Brain microvascular endothelial cell (primary cell): ENCODE measurements around the gene DTHD1.

Experiments
- DNase-seq: peaks from one replicate; pipeline ENCODE4 v3.0.0-alpha.2; 2020
- H3K27ac ChIP-seq: fragments of 250-450 bp; sonication (Bioruptor Pico); 2 replicates; pipeline ENCODE4 v1.5.1; 2020; ENCODE audit warnings: mild to moderate bottlenecking, moderate library complexity
- H3K27me3 ChIP-seq: fragments of 250-450 bp; sonication (Bioruptor Pico); replicated peaks from 2 replicates; pipeline ENCODE4 v1.5.1; 2020; ENCODE audit warnings: mild to moderate bottlenecking
- H3K36me3 ChIP-seq: fragments of 250-450 bp; sonication (Bioruptor Pico); replicated peaks from 2 replicates; pipeline ENCODE4 v1.5.1; 2020; ENCODE audit warnings: mild to moderate bottlenecking
- H3K4me3 ChIP-seq: 2 replicates; pipeline ENCODE4 v1.5.1; 2011; ENCODE audit warnings: low read depth, mild to moderate bottlenecking, control low read depth, low read length, moderate library complexity
- in situ Hi-C: cut with HindIII; loops from 2 replicates; pipeline ENCODE4 v1.10.0; 2017; ENCODE audit warnings: low sequenced_read_pairs, low pct_ligation_motif_present
- TF ChIP-seq, protein P1 (sequence below): IDR thresholded peaks from 2 replicates; pipeline ENCODE4 v1.5.1; 2011; ENCODE audit warnings: low read depth, mild to moderate bottlenecking, moderate library complexity, low read length, control low read depth, inconsistent platforms; ENCODE audit errors: missing control alignments

DTHD1 gene

GRCh38 chr4:36388710-36389109 lies 107.3 kb downstream of the DTHD1 start:
- H3K27me3 ChIP-seq, result no peaks in the 10 kb centered on the region
- DNase-seq, result no peak
- in situ Hi-C loops, result no loop called here
- TF ChIP-seq, protein P1, sequence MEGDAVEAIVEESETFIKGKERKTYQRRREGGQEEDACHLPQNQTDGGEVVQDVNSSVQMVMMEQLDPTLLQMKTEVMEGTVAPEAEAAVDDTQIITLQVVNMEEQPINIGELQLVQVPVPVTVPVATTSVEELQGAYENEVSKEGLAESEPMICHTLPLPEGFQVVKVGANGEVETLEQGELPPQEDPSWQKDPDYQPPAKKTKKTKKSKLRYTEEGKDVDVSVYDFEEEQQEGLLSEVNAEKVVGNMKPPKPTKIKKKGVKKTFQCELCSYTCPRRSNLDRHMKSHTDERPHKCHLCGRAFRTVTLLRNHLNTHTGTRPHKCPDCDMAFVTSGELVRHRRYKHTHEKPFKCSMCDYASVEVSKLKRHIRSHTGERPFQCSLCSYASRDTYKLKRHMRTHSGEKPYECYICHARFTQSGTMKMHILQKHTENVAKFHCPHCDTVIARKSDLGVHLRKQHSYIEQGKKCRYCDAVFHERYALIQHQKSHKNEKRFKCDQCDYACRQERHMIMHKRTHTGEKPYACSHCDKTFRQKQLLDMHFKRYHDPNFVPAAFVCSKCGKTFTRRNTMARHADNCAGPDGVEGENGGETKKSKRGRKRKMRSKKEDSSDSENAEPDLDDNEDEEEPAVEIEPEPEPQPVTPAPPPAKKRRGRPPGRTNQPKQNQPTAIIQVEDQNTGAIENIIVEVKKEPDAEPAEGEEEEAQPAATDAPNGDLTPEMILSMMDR, result no peak
- no peak overlapping the region for H3K4me3 ChIP-seq
- no peaks in the 10 kb centered on the region for H3K36me3 ChIP-seq
- no peak overlapping the region for H3K27ac ChIP-seq

DNA sequence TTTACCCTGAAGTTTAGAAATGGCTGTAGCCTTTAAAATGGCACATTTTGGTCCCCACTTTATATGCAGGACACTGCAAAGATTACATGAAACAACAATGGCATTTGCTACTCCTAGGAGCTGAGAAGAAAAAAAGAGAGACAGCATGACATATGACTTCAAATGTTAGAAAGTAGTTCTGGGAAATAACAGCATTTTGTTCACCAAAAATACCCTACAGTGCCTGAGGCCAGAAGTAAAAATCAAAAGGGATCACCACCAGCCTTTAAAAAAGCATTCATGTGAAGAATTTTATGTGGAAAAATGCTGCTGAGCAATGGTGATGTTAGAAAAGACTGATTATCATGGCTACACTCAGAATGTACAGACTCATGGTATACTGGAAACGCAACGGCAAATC lies 110.0 kb downstream of the DTHD1 start:
- Histone ChIP-seq H3K4me3 (no peak overlapping the region), H3K36me3 (no peaks in the 10 kb centered on the region), H3K27ac (no peak overlapping the region), H3K27me3 (no peaks in the 10 kb centered on the region)
- in situ Hi-C loops, result no loop called here
- TF ChIP-seq, protein P1, result no peak
- no peak for DNase-seq

GRCh38 chr4:36392024-36392423 lies 110.6 kb downstream of the DTHD1 start:
- in situ Hi-C loops, result no loop called here
- no peak overlapping the region for H3K27ac ChIP-seq
- no peak for DNase-seq
- TF ChIP-seq, protein P1, result no peak
- no peaks in the 10 kb centered on the region for H3K36me3 ChIP-seq
- H3K4me3 ChIP-seq, result no peak overlapping the region
- H3K27me3 ChIP-seq, result no peaks in the 10 kb centered on the region

GRCh38 chr4:36392916-36393315 lies 111.5 kb downstream of the DTHD1 start:
- TF ChIP-seq, protein P1, result no peak
- DNase-seq, result no peak
- Histone ChIP-seq H3K27ac (no peak overlapping the region), H3K36me3 (no peaks in the 10 kb centered on the region), H3K27me3 (no peaks in the 10 kb centered on the region), H3K4me3 (no peak overlapping the region)
- in situ Hi-C loops, result no loop called here
